ENCODE measurements around the gene SLC47A1.

Gene SLC47A1

GRCh38 chr17:19610311-19610710 lies 76.7 kb downstream of the SLC47A1 start:
- DNase-seq (ENCODE audit: low spot score): no peak

GRCh38 chr17:19610879-19611278 lies 77.2 kb downstream of the SLC47A1 start:
- DNase-seq (ENCODE audit: low spot score): no peak

GRCh38 chr17:19613979-19614378 lies 80.3 kb downstream of the SLC47A1 start:
- DNase-seq (ENCODE audit: low spot score): no peak

GRCh38 chr17:19614900-19615299 lies 81.2 kb downstream of the SLC47A1 start:
- no peak for DNase-seq (ENCODE audit: low spot score)

- DNase-seq (ENCODE audit: low spot score): no peak
Measured at GRCh38 chr17:19618015-19618414, 84.4 kb downstream of the SLC47A1 start.

- DNase-seq (ENCODE audit: low spot score): no peak
Measured at GRCh38 chr17:19619705-19620325, 86.2 kb downstream of the SLC47A1 start.

GRCh38 chr17:19621697-19622096 lies 88.0 kb downstream of the SLC47A1 start:
- no peak for DNase-seq (ENCODE audit: low spot score)

GRCh38 chr17:19626079-19626478 lies 92.4 kb downstream of the SLC47A1 start:
- DNase-seq (ENCODE audit: low spot score): no peak

All from AG08395 (cell line).